Keratinocyte (primary cell): ENCODE results near the gene WEE2. TPM values are rescaled to one million over a fixed set of nuclear protein-coding genes. Genes with fewer than 3 reads are reported as not detected.

ENCODE experiments used
- DNase-seq: peaks from one replicate; pipeline ENCODE4 v3.0.0-alpha.2; 2011; ENCODE audit warnings: low read depth, missing footprints, low spot score
- FAIRE-seq: peaks from 2 replicates; lab custom pipeline; 2011; peaks lifted over from hg19 to GRCh38; lab: Jason Lieb, UNC
- H2AFZ ChIP-seq: 2 replicates; pipeline ENCODE4 v1.6.0; 2012; ENCODE audit warnings: low read length, control low read depth, inconsistent platforms; ENCODE audit not compliant: control insufficient read depth
- H3K27ac ChIP-seq: 2 replicates; pipeline ENCODE4 v1.5.1; 2011; ENCODE audit warnings: low read length; ENCODE audit not compliant: control insufficient read depth, insufficient read depth
- H3K27me3 ChIP-seq: 3 replicates; pipeline ENCODE4 v1.6.0; 2011; ENCODE audit warnings: low read length; ENCODE audit not compliant: control insufficient read depth, insufficient read depth; ENCODE audit errors: extremely low read depth
- H3K36me3 ChIP-seq, 2 experiments: 2 replicates in 1 of 2; 3 replicates in 1 of 2; pipeline ENCODE4 v1.5.1; 2011; ENCODE audit warnings: low read length in 2 of 2, mild to moderate bottlenecking in 1 of 2; ENCODE audit not compliant: control insufficient read depth in 2 of 2, insufficient read depth in 2 of 2; ENCODE audit errors: extremely low read depth in 1 of 2
- H3K4me1 ChIP-seq: 3 replicates; pipeline ENCODE4 v1.5.1; 2011; ENCODE audit warnings: low read length; ENCODE audit not compliant: control insufficient read depth, insufficient read depth; ENCODE audit errors: extremely low read depth
- H3K4me2 ChIP-seq: 3 replicates; pipeline ENCODE4 v1.6.0; 2011; ENCODE audit warnings: low read depth, low read length; ENCODE audit not compliant: control insufficient read depth, insufficient read depth; ENCODE audit errors: extremely low read depth
- H3K4me3 ChIP-seq, 3 experiments: fragments of 200-600 bp in 1 of 3; sonication (generic) in 1 of 3; 2 replicates in 2 of 3; 3 replicates in 1 of 3; pipeline ENCODE4 v1.5.1; 2011 to 2016; ENCODE audit warnings: low read length in 3 of 3, mild to moderate bottlenecking in 3 of 3, control low read depth in 2 of 3, inconsistent platforms in 1 of 3, low read depth in 1 of 3, mixed read lengths in 1 of 3, mixed run types in 1 of 3, moderate library complexity in 1 of 3; ENCODE audit not compliant: control insufficient read depth in 2 of 3, insufficient read depth in 2 of 3; ENCODE audit errors: extremely low read depth in 1 of 3
- H3K79me2 ChIP-seq: 2 replicates; pipeline ENCODE4 v1.6.0; 2012; ENCODE audit warnings: low read length; ENCODE audit not compliant: control insufficient read depth, insufficient read depth
- H3K9ac ChIP-seq: 3 replicates; pipeline ENCODE4 v1.6.0; 2011; ENCODE audit warnings: low read length; ENCODE audit not compliant: control insufficient read depth, insufficient read depth; ENCODE audit errors: extremely low read depth
- H3K9me1 ChIP-seq: 3 replicates; pipeline ENCODE4 v1.6.0; 2011; ENCODE audit warnings: low read length; ENCODE audit not compliant: control insufficient read depth, insufficient read depth; ENCODE audit errors: extremely low read depth
- H3K9me3 ChIP-seq: 2 replicates; pipeline ENCODE4 v1.5.1; 2012; ENCODE audit warnings: low read depth, low read length; ENCODE audit not compliant: control insufficient read depth
- H4K20me1 ChIP-seq: 3 replicates; pipeline ENCODE4 v1.6.0; 2011; ENCODE audit warnings: low read length; ENCODE audit not compliant: control insufficient read depth, insufficient read depth; ENCODE audit errors: extremely low read depth
- CTCF ChIP-seq, 3 experiments: IDR thresholded peaks in 1 of 3; conservative IDR thresholded peaks in 1 of 3; optimal IDR thresholded peaks in 1 of 3; 2 replicates in 2 of 3; 3 replicates in 1 of 3; pipeline versions ENCODE3 to v1.5.1; 2011; ENCODE audit warnings: low read length in 3 of 3, mild to moderate bottlenecking in 3 of 3, moderate library complexity in 2 of 3, control low read depth in 1 of 3, inconsistent platforms in 1 of 3; ENCODE audit not compliant: insufficient read depth in 2 of 3; ENCODE audit errors: extremely low read depth in 1 of 3
- EZH2 ChIP-seq: IDR thresholded peaks from one replicate; pipeline ENCODE4 v1.6.1; 2012; ENCODE audit warnings: inconsistent platforms, mild to moderate bottlenecking, low read length, moderate library complexity
- dilution Hi-C: fragments of 300-500 bp; cut with MboI; formaldehyde crosslinking; loops from one replicate; pipeline ENCODE4 v1.7.0; 2020; ENCODE audit warnings: low sequenced_read_pairs; ENCODE audit not compliant: extremely low pct_ligation_motif_present
- polyA plus RNA-seq, 5 experiments: library from polyadenylated mRNA; depleted of rRNA in 3 of 5; stranded (reverse) in 3 of 5; stranded (forward) in 1 of 5; unstranded in 1 of 5; fragments of >200 nt; gene quantifications; 1 replicate in 1 of 5; 2 replicates in 3 of 5; 3 replicates in 1 of 5; pipeline versions ENCODE4 v1.2.1 to v1.2.3, GENCODE V29; 2011 to 2012; ENCODE audit warnings: missing spikeins in 2 of 5, low read depth in 1 of 5, low replicate concordance in 1 of 5

WEE2 gene
- polyA plus RNA-seq, 1 donor (not counting 4 experiments of a cell fraction or from before 2014, with no cell fraction given), result not detected

- DNase-seq (no peak), FAIRE-seq (no peak)
- H2AFZ ChIP-seq, result no peak overlapping the region
- H3K4me2 ChIP-seq, result no peak overlapping the region
- H3K4me3 ChIP-seq, result no peak overlapping the region
- H3K27ac ChIP-seq, result no peak overlapping the region
- TF ChIP-seq EZH2, result no peak
- TF ChIP-seq CTCF (optimal IDR thresholded peaks at IDR 0.05 in 1 of 3, IDR thresholded peaks at IDR 0.05 in 1 of 3, conservative IDR thresholded peaks at IDR 0.05 in 1 of 3; ENCODE audit: extremely low read depth in 1 of 3, insufficient read depth in 2 of 3, low read length in 3 of 3), result no peak
- H3K9ac ChIP-seq, result no peak overlapping the region
- H3K36me3 ChIP-seq, result peaks cover 0 to 2% of the 10 kb centered on the region in 2 experiments
- H3K79me2 ChIP-seq, result no peaks in the 10 kb centered on the region
- H3K4me1 ChIP-seq, result peaks cover 4% of the 10 kb centered on the region
- dilution Hi-C loops, result no loop called here
- H3K9me1 ChIP-seq, result no peaks in the 10 kb centered on the region
- no peaks in the 10 kb centered on the region for H4K20me1 ChIP-seq
- H3K9me3 ChIP-seq, result no peaks in the 10 kb centered on the region
- H3K27me3 ChIP-seq, result no peaks in the 10 kb centered on the region
These were observed 42.1 kb upstream of the WEE2 start for GRCh38 chr7:141666071-141666470.

- Histone ChIP-seq H3K9me1 (no peaks in the 10 kb centered on the region), H3K4me2 (no peak overlapping the region), H2AFZ (no peak overlapping the region), H3K9me3 (no peaks in the 10 kb centered on the region), H3K4me1 (peaks cover under 1% of the 10 kb centered on the region), H3K9ac (no peak overlapping the region), H3K79me2 (no peaks in the 10 kb centered on the region), H3K36me3 (peaks cover 0 to 2% of the 10 kb centered on the region in 2 experiments), H4K20me1 (no peaks in the 10 kb centered on the region), H3K4me3 (no peak overlapping the region), H3K27me3 (no peaks in the 10 kb centered on the region), H3K27ac (no peak overlapping the region)
- dilution Hi-C loops, result no loop called here
- TF ChIP-seq EZH2 (no peak), CTCF (optimal IDR thresholded peaks at IDR 0.05 in 1 of 3, IDR thresholded peaks at IDR 0.05 in 1 of 3, conservative IDR thresholded peaks at IDR 0.05 in 1 of 3; ENCODE audit: extremely low read depth in 1 of 3, insufficient read depth in 2 of 3, low read length in 3 of 3) (no peak)
- FAIRE-seq (no peak), DNase-seq (no peak)
These were observed 39.3 kb upstream of the WEE2 start for GRCh38 chr7:141668853-141669252.
